HL-60 (cell line): ENCODE measurements around the gene TMEM63C.

ENCODE experiments used
- CTCF ChIP-seq: IDR thresholded peaks from one replicate; pipeline ENCODE4 v1.5.1; 2011; ENCODE audit warnings: low read length, control low read depth, inconsistent platforms; ENCODE audit not compliant: insufficient read depth
- GABPA ChIP-seq: IDR thresholded peaks from 2 replicates; pipeline ENCODE4 v1.6.1; 2012; ENCODE audit warnings: low read depth
- POLR2AphosphoS5 ChIP-seq: IDR thresholded peaks from 2 replicates; pipeline ENCODE4 v1.6.1; 2012; ENCODE audit warnings: low read depth
- SPI1 ChIP-seq: IDR thresholded peaks from 2 replicates; pipeline ENCODE4 v1.6.1; 2012; ENCODE audit warnings: low read depth, mild to moderate bottlenecking, borderline replicate concordance

- TF ChIP-seq CTCF (no peak), GABPA (no peak), POLR2AphosphoS5 (no peak), SPI1 (no peak)
Observed at GRCh38 chr14:77198561-77198960, 17.0 kb downstream of the TMEM63C start.
